A673 (cell line): ENCODE results near the gene NR1D1. TPM values are rescaled to one million over a fixed set of nuclear protein-coding genes. Genes with fewer than 3 reads are reported as not detected.

ENCODE experiments used
- BruUV-seq: library from RNA; stranded (reverse); fragments of 400-500 nt; replicated peaks from 2 replicates; lab custom pipeline; 2021; lab: Mats Ljungman, UMichigan
- CTCF ChIA-PET: fragments of 300-600 bp; sonication (Branson Sonifier 250); formaldehyde crosslinking; loops from one replicate; lab custom pipeline; 2022; ENCODE audit warnings: antibody characterized with exemption; lab: Charles Lee
- POLR2A ChIA-PET: fragments of 300-600 bp; sonication (Branson Sonifier 250); formaldehyde crosslinking; loops from one replicate; lab custom pipeline; 2022; ENCODE audit warnings: antibody characterized with exemption; ENCODE audit not compliant: low non-redundant PET; lab: Charles Lee
- DNase-seq: peaks from one replicate; pipeline ENCODE4 v3.0.0-alpha.2; 2015; ENCODE audit warnings: low spot score
- H3K27ac ChIP-seq: fragments of 200-600 bp; sonication (generic); 2 replicates; pipeline ENCODE4 v1.5.1; 2016; ENCODE audit warnings: mixed run types, low read depth, mild to moderate bottlenecking, mixed read lengths, antibody characterized with exemption, low read length; ENCODE audit not compliant: poor library complexity, severe bottlenecking
- H3K27me3 ChIP-seq: fragments of 200-600 bp; sonication (generic); replicated peaks from 2 replicates; pipeline ENCODE4 v1.6.1; 2017; ENCODE audit warnings: mixed run types, low read depth, mild to moderate bottlenecking, mixed read lengths, antibody characterized with exemption, low read length; ENCODE audit not compliant: insufficient read depth, poor library complexity
- H3K36me3 ChIP-seq: fragments of 200-600 bp; sonication (generic); 2 replicates; pipeline ENCODE4 v1.6.1; 2016; ENCODE audit warnings: mixed run types, mild to moderate bottlenecking, mixed read lengths, antibody characterized with exemption, low read length; ENCODE audit not compliant: insufficient read depth, poor library complexity, severe bottlenecking
- H3K4me1 ChIP-seq: fragments of 200-600 bp; sonication (generic); 2 replicates; pipeline ENCODE4 v1.6.1; 2017; ENCODE audit warnings: mixed run types, mild to moderate bottlenecking, mixed read lengths, antibody characterized with exemption, low read length; ENCODE audit not compliant: insufficient read depth, poor library complexity, severe bottlenecking
- H3K4me3 ChIP-seq: fragments of 200-600 bp; sonication (generic); 2 replicates; pipeline ENCODE4 v1.5.1; 2016; ENCODE audit warnings: low read depth, mixed run types, mild to moderate bottlenecking, mixed read lengths, low read length; ENCODE audit not compliant: poor library complexity, severe bottlenecking
- H3K9me3 ChIP-seq: fragments of 200-600 bp; sonication (generic); 2 replicates; pipeline ENCODE4 v1.6.1; 2016; ENCODE audit warnings: mixed run types, low read depth, mild to moderate bottlenecking, mixed read lengths, antibody characterized with exemption, low read length; ENCODE audit not compliant: poor library complexity, severe bottlenecking
- CTCF ChIP-seq: fragments of 300-800, 200-600 bp; sonication (generic); conservative IDR thresholded peaks from 2 replicates; pipeline ENCODE4 v1.5.1; 2017; ENCODE audit warnings: low read depth, mild to moderate bottlenecking, antibody characterized with exemption, low read length, moderate library complexity, mixed read lengths
- EZH2 ChIP-seq: fragments of 200-600 bp; sonication (generic); IDR thresholded peaks from 2 replicates; pipeline ENCODE4 v1.6.1; 2017; ENCODE audit warnings: borderline replicate concordance, low read depth, mild to moderate bottlenecking, mixed read lengths, antibody characterized with exemption, low read length; ENCODE audit not compliant: poor library complexity, severe bottlenecking
- intact Hi-C: fragments of 100-400 bp; cut with micrococcal nuclease; formaldehyde crosslinking; loops from one replicate; pipeline ENCODE4 v1.10.0; 2022; ENCODE audit not compliant: unreplicated experiment
- total RNA-seq: library from RNA; stranded (reverse); gene quantifications from 2 replicates; pipeline ENCODE4 v1.2.3, GENCODE V29; 2021

Gene NR1D1
- total RNA-seq, 1 experiment from 2014 or later: 2.6 TPM

- no peaks in the 10 kb centered on the region for H3K4me1 ChIP-seq
- BruUV-seq: no TSS peak
- H3K9me3 ChIP-seq: no peaks in the 10 kb centered on the region
- H3K27ac ChIP-seq: no peak overlapping the region
- ChIA-PET CTCF (no interaction called here), POLR2A (no interaction called here)
- intact Hi-C loops: loop anchor here (10.0 kb wide), 1 partner anchor 53 kb away; no protein-coding TSS in a partner anchor
- H3K4me3 ChIP-seq: no peak overlapping the region
- no peaks in the 10 kb centered on the region for H3K27me3 ChIP-seq
- TF ChIP-seq EZH2: no peak
- TF ChIP-seq CTCF: no peak
- DNase-seq: no peak
- peaks cover 4% of the 10 kb centered on the region for H3K36me3 ChIP-seq
These were observed 12.3 kb downstream of the NR1D1 start for GRCh38 chr17:40087903-40088718.

GRCh38 chr17:40087049-40087794 is 13.2 kb downstream of the NR1D1 start:
- no peak overlapping the region for H3K4me3 ChIP-seq
- no peak for DNase-seq
- no peaks in the 10 kb centered on the region for H3K27me3 ChIP-seq
- H3K4me1 ChIP-seq: no peaks in the 10 kb centered on the region
- CTCF ChIA-PET: interaction anchor here (1.2 kb wide), 1 partner anchor 12 kb away, joined by 6 read pairs; no protein-coding TSS in a partner anchor
- intact Hi-C loops: loop anchor here (10.0 kb wide), 1 partner anchor 52 kb away; no protein-coding TSS in a partner anchor
- peaks cover 4% of the 10 kb centered on the region for H3K36me3 ChIP-seq
- POLR2A ChIA-PET: no interaction called here
- H3K27ac ChIP-seq: no peak overlapping the region
- TF ChIP-seq CTCF (no peak), EZH2 (no peak)
- H3K9me3 ChIP-seq: no peaks in the 10 kb centered on the region
- BruUV-seq: TSS peak; percentile 44

GRCh38 chr17:40086150-40087044 is 14.0 kb downstream of the NR1D1 start:
- peak; percentile 43 for DNase-seq
- Histone ChIP-seq H3K4me1 (no peaks in the 10 kb centered on the region), H3K27me3 (no peaks in the 10 kb centered on the region), H3K36me3 (peaks cover 4% of the 10 kb centered on the region), H3K9me3 (no peaks in the 10 kb centered on the region), H3K4me3 (no peak overlapping the region), H3K27ac (no peak overlapping the region)
- TF ChIP-seq CTCF (peak; percentile 57), EZH2 (no peak)
- BruUV-seq: no TSS peak
- CTCF ChIA-PET: interaction anchor here (0.6 to 1.2 kb wide), 3 partner anchors 11 to 72 kb away, joined by 3 to 6 read pairs (median 6); partner anchors contain the start of gene CSF3
- POLR2A ChIA-PET: no interaction called here
- intact Hi-C loops: loop anchor here (10.0 kb wide), 1 partner anchor 52 kb away; no protein-coding TSS in a partner anchor
